Measurements from ENCODE around the gene KRT7. TPM values are rescaled to one million over a fixed set of nuclear protein-coding genes. Genes with fewer than 3 reads are reported as not detected.

KRT7 gene
- total RNA-seq, 1 donor from 2014 or later = 90.3 TPM

GRCh38 chr12:52231305-52232202, 1.5 kb upstream of the KRT7 start:
- Mint-ChIP-seq H3K27me3 (ENCODE audit: low read depth) (peaks cover 47% of the 10 kb centered on the region), H3K36me3 (peaks cover 4% of the 10 kb centered on the region), H3K27ac (peak overlapping the region; percentile 35), H3K4me1 (peaks cover 49% of the 10 kb centered on the region), H3K4me3 (peak overlapping the region; percentile 64), H3K9me3 (peaks cover 8% of the 10 kb centered on the region)
- TF ChIP-seq, protein P1, sequence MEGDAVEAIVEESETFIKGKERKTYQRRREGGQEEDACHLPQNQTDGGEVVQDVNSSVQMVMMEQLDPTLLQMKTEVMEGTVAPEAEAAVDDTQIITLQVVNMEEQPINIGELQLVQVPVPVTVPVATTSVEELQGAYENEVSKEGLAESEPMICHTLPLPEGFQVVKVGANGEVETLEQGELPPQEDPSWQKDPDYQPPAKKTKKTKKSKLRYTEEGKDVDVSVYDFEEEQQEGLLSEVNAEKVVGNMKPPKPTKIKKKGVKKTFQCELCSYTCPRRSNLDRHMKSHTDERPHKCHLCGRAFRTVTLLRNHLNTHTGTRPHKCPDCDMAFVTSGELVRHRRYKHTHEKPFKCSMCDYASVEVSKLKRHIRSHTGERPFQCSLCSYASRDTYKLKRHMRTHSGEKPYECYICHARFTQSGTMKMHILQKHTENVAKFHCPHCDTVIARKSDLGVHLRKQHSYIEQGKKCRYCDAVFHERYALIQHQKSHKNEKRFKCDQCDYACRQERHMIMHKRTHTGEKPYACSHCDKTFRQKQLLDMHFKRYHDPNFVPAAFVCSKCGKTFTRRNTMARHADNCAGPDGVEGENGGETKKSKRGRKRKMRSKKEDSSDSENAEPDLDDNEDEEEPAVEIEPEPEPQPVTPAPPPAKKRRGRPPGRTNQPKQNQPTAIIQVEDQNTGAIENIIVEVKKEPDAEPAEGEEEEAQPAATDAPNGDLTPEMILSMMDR (IDR thresholded peaks at IDR 0.05; ENCODE audit: unreplicated experiment) = no peak
- no peak for DNase-seq (ENCODE audit: low spot score in 2 of 2, unreplicated experiment in 2 of 2)

GRCh38 chr12:52232203-52232673, 805 bp upstream of the KRT7 start:
- Mint-ChIP-seq H3K27ac (no peak overlapping the region), H3K9me3 (peaks cover 1% of the 10 kb centered on the region), H3K4me1 (peaks cover 49% of the 10 kb centered on the region), H3K4me3 (peak overlapping the region; percentile 64), H3K27me3 (ENCODE audit: low read depth) (peaks cover 47% of the 10 kb centered on the region), H3K36me3 (peaks cover 4% of the 10 kb centered on the region)
- TF ChIP-seq, protein P1 (IDR thresholded peaks at IDR 0.05; ENCODE audit: unreplicated experiment) = no peak
- no peak for DNase-seq (ENCODE audit: low spot score in 2 of 2, unreplicated experiment in 2 of 2)

DNA sequence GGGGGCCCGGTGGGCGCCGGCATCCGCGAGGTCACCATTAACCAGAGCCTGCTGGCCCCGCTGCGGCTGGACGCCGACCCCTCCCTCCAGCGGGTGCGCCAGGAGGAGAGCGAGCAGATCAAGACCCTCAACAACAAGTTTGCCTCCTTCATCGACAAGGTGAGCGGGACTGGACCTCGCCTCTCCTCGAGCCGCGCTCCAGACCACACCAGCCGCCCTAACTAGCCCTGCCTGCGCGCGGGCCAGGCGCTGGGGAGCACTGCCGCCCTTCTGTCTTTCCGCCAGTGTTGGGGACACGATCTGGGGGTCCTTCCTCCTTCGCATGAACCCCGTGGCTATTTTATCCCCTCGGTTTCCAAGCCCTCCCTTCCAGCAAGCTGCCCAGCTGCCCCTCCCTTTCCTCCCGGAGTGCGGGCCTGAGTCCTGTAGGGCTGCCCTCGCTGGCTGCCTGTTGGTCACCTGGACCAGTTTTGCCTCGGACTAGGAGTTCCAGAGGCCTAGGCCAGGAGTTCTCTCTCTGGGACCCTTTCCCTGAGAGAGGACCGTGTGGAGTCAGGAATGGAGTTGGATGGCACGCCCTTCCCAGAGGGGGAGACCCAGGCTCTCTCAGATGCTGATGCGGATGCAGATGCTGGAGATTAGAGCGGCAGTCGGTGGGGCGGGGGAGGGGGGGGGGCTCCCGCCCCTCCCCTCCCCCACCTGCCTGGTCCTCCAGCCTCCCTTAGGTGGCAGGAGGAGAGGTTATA, 592 bp downstream of the KRT7 start:
- DNase-seq (ENCODE audit: low spot score in 2 of 2, unreplicated experiment in 2 of 2) = no peak
- Mint-ChIP-seq H3K27ac (peak overlapping the region; percentile 45), H3K4me3 (peak overlapping the region; percentile 64), H3K4me1 (peaks cover 45% of the 10 kb centered on the region), H3K36me3 (peaks cover 4% of the 10 kb centered on the region), H3K27me3 (ENCODE audit: low read depth) (peaks cover 44% of the 10 kb centered on the region), H3K9me3 (no peaks in the 10 kb centered on the region)
- TF ChIP-seq, protein P1 (IDR thresholded peaks at IDR 0.05; ENCODE audit: unreplicated experiment) = no peak

DNA sequence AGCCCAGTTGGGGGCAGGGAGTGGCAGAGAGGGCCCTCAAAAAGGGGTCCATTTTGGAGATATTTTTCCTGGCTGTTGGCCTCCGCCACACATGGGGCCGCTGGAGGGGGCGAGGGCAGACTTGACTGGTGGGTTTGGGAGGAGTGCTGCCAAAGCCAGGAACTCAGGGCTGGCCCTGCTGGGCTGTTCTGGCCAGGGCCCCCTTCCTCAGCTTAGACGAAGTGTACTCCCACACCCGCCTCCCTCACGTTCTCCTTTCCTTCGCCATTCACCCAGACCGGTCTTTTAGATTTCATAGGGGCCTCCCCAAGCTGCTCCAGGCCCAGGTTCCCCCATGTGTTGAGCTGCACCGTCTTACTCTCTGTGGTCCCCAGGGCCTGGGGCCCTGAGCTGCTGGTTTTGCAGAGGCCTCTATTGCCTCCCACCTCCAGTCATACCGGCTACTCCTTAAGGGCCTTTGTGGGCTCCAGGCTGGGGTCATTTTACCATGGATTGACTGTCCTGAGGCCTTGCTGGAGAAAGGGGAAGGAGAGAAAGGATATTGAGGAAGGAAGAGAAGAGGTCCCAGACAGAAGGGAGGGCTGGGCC, 1.3 kb downstream of the KRT7 start:
- H3K9me3 Mint-ChIP-seq = no peaks in the 10 kb centered on the region
- peaks cover 4% of the 10 kb centered on the region for H3K36me3 Mint-ChIP-seq
- H3K4me1 Mint-ChIP-seq = peaks cover 44% of the 10 kb centered on the region
- TF ChIP-seq, protein P1 (IDR thresholded peaks at IDR 0.05; ENCODE audit: unreplicated experiment) = no peak
- H3K4me3 Mint-ChIP-seq = peak overlapping the region; percentile 52
- H3K27ac Mint-ChIP-seq = peak overlapping the region; percentile 33
- DNase-seq (ENCODE audit: low spot score in 2 of 2, unreplicated experiment in 2 of 2) = no peak
- H3K27me3 Mint-ChIP-seq (ENCODE audit: low read depth) = peaks cover 44% of the 10 kb centered on the region

GRCh38 chr12:52235001-52235764, 2.1 kb downstream of the KRT7 start:
- Mint-ChIP-seq H3K36me3 (peaks cover 4% of the 10 kb centered on the region), H3K4me1 (peaks cover 41% of the 10 kb centered on the region), H3K27me3 (ENCODE audit: low read depth) (peaks cover 39% of the 10 kb centered on the region), H3K4me3 (no peak overlapping the region), H3K27ac (no peak overlapping the region), H3K9me3 (no peaks in the 10 kb centered on the region)
- TF ChIP-seq, protein P1 (IDR thresholded peaks at IDR 0.05; ENCODE audit: unreplicated experiment) = no peak
- DNase-seq (ENCODE audit: low spot score in 2 of 2, unreplicated experiment in 2 of 2) = no peak
